ENCODE results near the gene PARP12. TPM values are rescaled to one million over a fixed set of nuclear protein-coding genes. Genes with fewer than 3 reads are reported as not detected.

Gene PARP12
- total and polyA plus RNA-seq, 2 of the 13 experiments (the other 11 are each of a cell fraction or from before 2014, with no cell fraction given): 15.5 to 35.2 TPM

DNA sequence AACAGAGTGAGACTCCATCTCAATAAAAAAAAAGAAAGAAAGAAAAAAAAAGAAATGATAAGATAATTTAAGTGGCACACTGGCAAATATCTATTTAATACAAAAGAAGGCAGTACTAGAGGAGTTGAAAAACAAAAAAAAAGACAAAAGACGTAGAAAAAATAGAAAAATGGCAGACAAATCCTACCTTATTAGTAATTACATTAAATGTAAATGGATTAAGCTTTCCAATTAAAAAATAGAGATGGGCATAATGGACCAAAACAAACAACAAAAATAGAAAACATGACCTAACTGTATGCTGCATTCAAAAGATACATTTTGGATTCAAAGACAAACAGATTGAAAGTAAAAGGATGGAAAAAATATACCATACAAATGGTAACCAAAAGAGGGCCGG lies 5.3 kb upstream of the PARP12 start:
- H3K27me3 ChIP-seq (ENCODE audit: control insufficient read depth in 1 of 2, insufficient read depth in 2 of 2, low read length in 2 of 2): peaks cover 0 to 5% of the 10 kb centered on the region in 2 experiments; a peak in 1 of 5 replicates
- H4K20me1 ChIP-seq (ENCODE audit: insufficient read depth, low read length): no peaks in the 10 kb centered on the region
- no peak overlapping the region for H2AFZ ChIP-seq (ENCODE audit: low read length)
- ATAC-seq (no peak), FAIRE-seq (no peak), DNase-seq (ENCODE audit: low spot score) (no peak)
- no peaks in the 10 kb centered on the region for H3K79me2 ChIP-seq (ENCODE audit: insufficient read depth, low read length)
- peaks cover 15% of the 10 kb centered on the region for H3K9me3 ChIP-seq (ENCODE audit: low read length)
- no peak overlapping the region for H3K4me2 ChIP-seq (ENCODE audit: low read depth, low read length)
- no peak overlapping the region for H3K9ac ChIP-seq (ENCODE audit: insufficient read depth, low read depth, low read length)
- ChIA-PET CTCF (ENCODE audit: low intra/inter-chr PET ratio, low total read pairs) (no interaction called here), POLR2A (no interaction called here)
- H3K27ac ChIP-seq (ENCODE audit: extremely low read length, insufficient read depth, low read length): no peak overlapping the region
- WGBS (ENCODE audit: low lambda C conversion rate): 66% methylated on average over 2 of the region's 2 CpGs
- H3K4me3 ChIP-seq (replicated peaks in 1 of 3; ENCODE audit: insufficient read depth in 1 of 3, low read depth in 2 of 3, low read length in 3 of 3): no peak overlapping the region
- peaks cover 24% of the 10 kb centered on the region for H3K4me1 ChIP-seq (ENCODE audit: insufficient read depth, low read length)
- no TSS peak for BruUV-seq (replicated peaks)
- TF ChIP-seq EED (CRISPR knock-in tag; IDR thresholded peaks at IDR 0.05) (no peak), HNRNPLL (IDR thresholded peaks at IDR 0.05; ENCODE audit: low read depth, low read length, poor library complexity, severe bottlenecking) (no peak), KDM1A (CRISPR knock-in tag; IDR thresholded peaks at IDR 0.05) (no peak), ZNF75D (CRISPR knock-in tag; IDR thresholded peaks at IDR 0.05; ENCODE audit: borderline replicate concordance) (no peak), MTF1 (CRISPR knock-in tag; IDR thresholded peaks at IDR 0.05) (no peak), ZNF879 (CRISPR knock-in tag; IDR thresholded peaks at IDR 0.05) (no peak), ZNF263 (CRISPR knock-in tag; IDR thresholded peaks at IDR 0.05) (no peak), SOX6 (IDR thresholded peaks at IDR 0.05) (no peak), SOX6 (CRISPR knock-in tag; IDR thresholded peaks at IDR 0.05) (no peak), LCORL (IDR thresholded peaks at IDR 0.05) (no peak), LCORL (CRISPR knock-in tag; IDR thresholded peaks at IDR 0.05) (no peak), JARID2 (CRISPR knock-in tag; IDR thresholded peaks at IDR 0.05; ENCODE audit: insufficient replicate concordance) (no peak), ZNF337 (CRISPR knock-in tag; IDR thresholded peaks at IDR 0.05; ENCODE audit: borderline replicate concordance, low read depth) (no peak), SMAD1 (CRISPR knock-in tag; IDR thresholded peaks at IDR 0.05; ENCODE audit: borderline replicate concordance, low read depth) (no peak), GABPB1 (CRISPR knock-in tag; IDR thresholded peaks at IDR 0.05) (no peak), ZNF782 (CRISPR knock-in tag; IDR thresholded peaks at IDR 0.05; ENCODE audit: borderline replicate concordance) (no peak), ZNF878 (CRISPR knock-in tag; IDR thresholded peaks at IDR 0.05) (no peak), HOXA7 (CRISPR knock-in tag; IDR thresholded peaks at IDR 0.05) (no peak)
- TF ChIP-seq, protein P1, sequence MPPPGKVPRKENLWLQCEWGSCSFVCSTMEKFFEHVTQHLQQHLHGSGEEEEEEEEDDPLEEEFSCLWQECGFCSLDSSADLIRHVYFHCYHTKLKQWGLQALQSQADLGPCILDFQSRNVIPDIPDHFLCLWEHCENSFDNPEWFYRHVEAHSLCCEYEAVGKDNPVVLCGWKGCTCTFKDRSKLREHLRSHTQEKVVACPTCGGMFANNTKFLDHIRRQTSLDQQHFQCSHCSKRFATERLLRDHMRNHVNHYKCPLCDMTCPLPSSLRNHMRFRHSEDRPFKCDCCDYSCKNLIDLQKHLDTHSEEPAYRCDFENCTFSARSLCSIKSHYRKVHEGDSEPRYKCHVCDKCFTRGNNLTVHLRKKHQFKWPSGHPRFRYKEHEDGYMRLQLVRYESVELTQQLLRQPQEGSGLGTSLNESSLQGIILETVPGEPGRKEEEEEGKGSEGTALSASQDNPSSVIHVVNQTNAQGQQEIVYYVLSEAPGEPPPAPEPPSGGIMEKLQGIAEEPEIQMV (CRISPR knock-in tag; IDR thresholded peaks at IDR 0.05; ENCODE audit: low read depth): no peak
- intact Hi-C loops (cut with micrococcal nuclease; ENCODE audit: unreplicated experiment) (no loop called here), in situ Hi-C loops (cut with HindIII; ENCODE audit: extremely low pct_ligation_motif_present, low pct_unique_long_range_greater_than_20kb) (no loop called here)
- no peaks in the 10 kb centered on the region for H3K36me3 ChIP-seq (replicated peaks in 1 of 2; ENCODE audit: control insufficient read depth in 1 of 2, insufficient read depth in 2 of 2, low read length in 2 of 2)
